GM19372 (cell line): ENCODE results near the gene VASN.

Experiments used
- ATAC-seq: cut with Tn5 transposase; IDR thresholded peaks from one replicate; pipeline ENCODE4 v1.9.1; 2021; ENCODE audit warnings: mild to moderate bottlenecking, low read depth, moderate library complexity; ENCODE audit not compliant: unreplicated experiment

VASN gene

GRCh38 chr16:4351880-4352279, 19.8 kb upstream of the VASN start:
- no peak for ATAC-seq

- no peak for ATAC-seq
These were observed 18.8 kb upstream of the VASN start for GRCh38 chr16:4352843-4353242.

- no peak for ATAC-seq
These were observed 18.0 kb upstream of the VASN start for GRCh38 chr16:4353675-4354074.

- no peak for ATAC-seq
These were observed 16.9 kb upstream of the VASN start for GRCh38 chr16:4354512-4355409.

- no peak for ATAC-seq
These were observed 14.8 kb upstream of the VASN start for GRCh38 chr16:4356820-4357219.

GRCh38 chr16:4358236-4358635, 13.4 kb upstream of the VASN start:
- ATAC-seq: no peak

- no peak for ATAC-seq
These were observed 12.7 kb upstream of the VASN start for GRCh38 chr16:4358831-4359561.

GRCh38 chr16:4359914-4360313, 11.7 kb upstream of the VASN start:
- ATAC-seq: no peak

- no peak for ATAC-seq
These were observed 11.1 kb upstream of the VASN start for GRCh38 chr16:4360538-4361021.

GRCh38 chr16:4361033-4361943, 10.4 kb upstream of the VASN start:
- ATAC-seq: no peak

- ATAC-seq: no peak
These were observed 9.7 kb upstream of the VASN start for GRCh38 chr16:4361944-4362311.

GRCh38 chr16:4362476-4363135, 9.0 kb upstream of the VASN start:
- ATAC-seq: no peak

- no peak for ATAC-seq
These were observed 7.2 kb upstream of the VASN start for GRCh38 chr16:4364196-4365013.

GRCh38 chr16:4365014-4365406, 6.6 kb upstream of the VASN start:
- no peak for ATAC-seq

- ATAC-seq: no peak
These were observed 6.0 kb upstream of the VASN start for GRCh38 chr16:4365615-4366014.

GRCh38 chr16:4366016-4366415, 5.6 kb upstream of the VASN start:
- no peak for ATAC-seq

GRCh38 chr16:4367393-4367856, 4.2 kb upstream of the VASN start:
- ATAC-seq: no peak

GRCh38 chr16:4369007-4369733, 2.5 kb upstream of the VASN start:
- no peak for ATAC-seq

- ATAC-seq: no peak
These were observed 1.5 kb upstream of the VASN start for GRCh38 chr16:4370151-4370550.
